T-helper 9 cell (primary cell): ENCODE measurements around the gene MYL3.
"Not testable (repeated sequence)": the region's sequence is repeated elsewhere in the genome, so short reads cannot be mapped to it uniquely, and the experiment has no call there.

Source experiments
- DNase-seq: peaks from one replicate; pipeline ENCODE4 v3.0.0-alpha.2; 2020

MYL3 gene

GRCh38 chr3:46823314-46823713, 39.9 kb downstream of the MYL3 start:
- not testable (repeated sequence) for DNase-seq

- no peak for DNase-seq
These were observed 41.7 kb downstream of the MYL3 start for GRCh38 chr3:46821553-46821952.

GRCh38 chr3:46820852-46821251, 42.4 kb downstream of the MYL3 start:
- no peak for DNase-seq

- peak; percentile 60 for DNase-seq
These were observed 50.9 kb downstream of the MYL3 start for GRCh38 chr3:46812237-46812791.

- no peak for DNase-seq
These were observed 51.5 kb downstream of the MYL3 start for GRCh38 chr3:46811615-46812236.

- DNase-seq, result not testable (repeated sequence)
These were observed 54.5 kb downstream of the MYL3 start for GRCh38 chr3:46808766-46809165.
